GM21447 (cell line): ENCODE data around the gene BCL11B.

Experiments
- ATAC-seq: cut with Tn5 transposase; IDR thresholded peaks from one replicate; pipeline ENCODE4 v1.9.1; 2021; ENCODE audit not compliant: unreplicated experiment

BCL11B gene

GRCh38 chr14:99271951-99272631 lies at the start of gene BCL11B:
Gene BCL11B (minus strand): TSS chr14:99272197. CDS start chr14:99271218, 979 bp downstream.
- ATAC-seq, result peak; percentile 75

GRCh38 chr14:99321236-99321925 lies 49.4 kb upstream of the BCL11B start:
- ATAC-seq, result no peak

- ATAC-seq, result no peak
These were observed 48.7 kb upstream of the BCL11B start for GRCh38 chr14:99320621-99321235.

GRCh38 chr14:99320105-99320572 lies 48.1 kb upstream of the BCL11B start:
- ATAC-seq, result peak; percentile 60

GRCh38 chr14:99318959-99319295 lies 46.9 kb upstream of the BCL11B start:
- ATAC-seq, result no peak

- no peak for ATAC-seq
These were observed 46.3 kb upstream of the BCL11B start for GRCh38 chr14:99318091-99318958.

- ATAC-seq, result no peak
These were observed 45.5 kb upstream of the BCL11B start for GRCh38 chr14:99317231-99318090.

- ATAC-seq, result no peak
These were observed 44.5 kb upstream of the BCL11B start for GRCh38 chr14:99316281-99317163.

GRCh38 chr14:99315197-99315596 lies 43.2 kb upstream of the BCL11B start:
- ATAC-seq, result no peak

- no peak for ATAC-seq
These were observed 42.6 kb upstream of the BCL11B start for GRCh38 chr14:99314623-99315022.

- ATAC-seq, result no peak
These were observed 41.2 kb upstream of the BCL11B start for GRCh38 chr14:99313234-99313633.

GRCh38 chr14:99312106-99312505 lies 40.1 kb upstream of the BCL11B start:
- no peak for ATAC-seq

GRCh38 chr14:99309220-99309766 lies 37.3 kb upstream of the BCL11B start:
- ATAC-seq, result no peak

GRCh38 chr14:99304208-99304607 lies 32.2 kb upstream of the BCL11B start:
- ATAC-seq, result no peak

GRCh38 chr14:99300190-99300589 lies 28.2 kb upstream of the BCL11B start:
- no peak for ATAC-seq

GRCh38 chr14:99296517-99296916 lies 24.5 kb upstream of the BCL11B start:
- ATAC-seq, result no peak

GRCh38 chr14:99289394-99290189 lies 17.6 kb upstream of the BCL11B start:
- no peak for ATAC-seq

- ATAC-seq, result no peak
These were observed 17.0 kb upstream of the BCL11B start for GRCh38 chr14:99288948-99289347.
